Measurements from ENCODE around the gene CHD1L. TPM values are rescaled to one million over a fixed set of nuclear protein-coding genes. Genes with fewer than 3 reads are reported as not detected.

The CHD1L gene
- total and polyA plus RNA-seq, 7 donors: 4.8 to 20.5 (median 15.9) TPM

DNA sequence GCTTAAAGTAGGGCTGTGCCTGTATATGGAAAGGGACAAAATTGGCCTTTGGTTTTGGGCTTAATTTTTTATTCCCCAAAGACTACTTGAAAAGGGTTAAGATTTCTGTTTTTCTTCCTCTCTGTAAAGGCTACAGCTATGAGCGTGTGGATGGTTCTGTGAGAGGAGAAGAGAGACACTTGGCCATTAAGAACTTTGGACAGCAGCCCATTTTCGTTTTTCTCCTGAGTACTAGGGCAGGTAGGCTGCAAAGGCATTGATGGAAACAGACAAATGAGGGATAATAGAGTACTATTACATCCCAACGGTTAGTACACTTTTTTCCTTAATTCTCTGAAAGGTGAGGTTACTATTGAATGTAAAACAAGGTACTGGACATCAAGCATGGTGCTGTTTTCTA lies 29.6 kb downstream of the CHD1L start:
- TF ChIP-seq, protein P1, sequence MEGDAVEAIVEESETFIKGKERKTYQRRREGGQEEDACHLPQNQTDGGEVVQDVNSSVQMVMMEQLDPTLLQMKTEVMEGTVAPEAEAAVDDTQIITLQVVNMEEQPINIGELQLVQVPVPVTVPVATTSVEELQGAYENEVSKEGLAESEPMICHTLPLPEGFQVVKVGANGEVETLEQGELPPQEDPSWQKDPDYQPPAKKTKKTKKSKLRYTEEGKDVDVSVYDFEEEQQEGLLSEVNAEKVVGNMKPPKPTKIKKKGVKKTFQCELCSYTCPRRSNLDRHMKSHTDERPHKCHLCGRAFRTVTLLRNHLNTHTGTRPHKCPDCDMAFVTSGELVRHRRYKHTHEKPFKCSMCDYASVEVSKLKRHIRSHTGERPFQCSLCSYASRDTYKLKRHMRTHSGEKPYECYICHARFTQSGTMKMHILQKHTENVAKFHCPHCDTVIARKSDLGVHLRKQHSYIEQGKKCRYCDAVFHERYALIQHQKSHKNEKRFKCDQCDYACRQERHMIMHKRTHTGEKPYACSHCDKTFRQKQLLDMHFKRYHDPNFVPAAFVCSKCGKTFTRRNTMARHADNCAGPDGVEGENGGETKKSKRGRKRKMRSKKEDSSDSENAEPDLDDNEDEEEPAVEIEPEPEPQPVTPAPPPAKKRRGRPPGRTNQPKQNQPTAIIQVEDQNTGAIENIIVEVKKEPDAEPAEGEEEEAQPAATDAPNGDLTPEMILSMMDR (IDR thresholded peaks at IDR 0.05): no peak
- intact Hi-C loops (cut with DNase I): loop anchor here in 1 of 2 donors (10.0 kb wide), 2 partner anchors 373 to 623 kb away; no protein-coding TSS in a partner anchor
- Histone ChIP-seq H3K4me3 (no peak overlapping the region), H3K27me3 (ENCODE audit: insufficient read depth in 3 of 3, low read length in 2 of 3) (no peaks in the 10 kb centered on the region), H3K27ac (no peak overlapping the region), H3K36me3 (ENCODE audit: insufficient read depth in 1 of 2, low read depth in 1 of 2) (peaks cover 10 to 84% of the 10 kb centered on the region in 2 donors), H3K9me3 (no peaks in the 10 kb centered on the region), H3K4me1 (peaks cover 4% of the 10 kb centered on the region)
- no peak for DNase-seq
- 57 to 67% (median 67%) methylated on average over 3 of the region's 3 CpGs for WGBS, 3 donors
- no peak for ATAC-seq

DNA sequence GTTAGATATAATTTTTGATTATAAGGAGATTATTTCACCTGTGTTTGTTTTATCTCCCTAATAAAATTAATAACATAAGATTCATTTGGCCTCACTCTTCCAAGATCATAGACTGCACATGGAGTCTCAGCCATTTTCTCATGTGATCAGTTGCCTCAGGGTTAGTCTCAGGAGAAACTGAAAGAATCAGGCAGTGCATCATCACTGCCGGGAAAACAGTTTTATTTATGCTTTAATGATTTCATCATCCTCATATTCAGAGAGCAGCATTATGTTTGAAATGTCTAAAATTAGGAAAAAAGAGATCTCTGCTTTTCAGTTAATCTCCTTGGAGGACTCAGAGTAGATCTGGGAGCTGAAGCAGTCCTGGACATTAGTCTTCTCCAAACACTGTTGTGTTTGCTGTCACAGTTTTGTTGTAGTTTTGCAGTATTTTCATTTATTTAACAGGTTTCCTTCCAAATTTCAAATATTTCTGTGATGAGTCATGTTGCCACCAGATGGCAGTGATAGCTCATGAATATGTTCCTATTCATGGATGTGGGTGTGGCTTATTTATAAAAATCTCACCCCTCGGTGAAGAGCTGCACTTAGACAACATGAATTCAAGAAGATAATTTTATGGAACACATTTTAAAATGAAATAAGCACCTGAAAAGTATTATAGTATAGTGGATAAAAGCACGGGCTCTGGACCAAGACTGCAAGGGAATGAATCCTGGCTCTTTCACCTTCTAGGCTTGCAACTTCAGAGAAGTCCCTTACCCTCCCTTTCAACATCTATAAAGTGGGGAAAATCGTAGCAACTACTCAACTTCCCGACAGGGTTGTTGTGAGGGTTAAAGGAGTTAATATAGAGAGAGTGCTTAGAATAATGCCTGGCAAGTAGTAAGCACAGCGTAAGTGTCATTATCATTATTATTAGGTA lies 31.2 kb downstream of the CHD1L start:
- intact Hi-C loops (cut with DNase I): loop anchor here in 1 of 2 donors (10.0 kb wide), 2 partner anchors 371 to 621 kb away; no protein-coding TSS in a partner anchor
- no peaks in the 10 kb centered on the region for H3K27me3 ChIP-seq (ENCODE audit: insufficient read depth in 3 of 3, low read length in 2 of 3)
- ATAC-seq (peak; percentile 62 to 88 (median 76)), DNase-seq (no peak)
- no peaks in the 10 kb centered on the region for H3K9me3 ChIP-seq
- peaks cover 4% of the 10 kb centered on the region for H3K4me1 ChIP-seq
- peaks cover 13 to 82% of the 10 kb centered on the region in 2 donors for H3K36me3 ChIP-seq (ENCODE audit: insufficient read depth in 1 of 2, low read depth in 1 of 2)
- no peak overlapping the region for H3K4me3 ChIP-seq
- peak overlapping the region; percentile 34 for H3K27ac ChIP-seq
- TF ChIP-seq, protein P1 (IDR thresholded peaks at IDR 0.05): peak; percentile 47
- WGBS, 3 donors: 30 to 41% (median 33%) methylated on average over 6 of the region's 6 CpGs

DNA sequence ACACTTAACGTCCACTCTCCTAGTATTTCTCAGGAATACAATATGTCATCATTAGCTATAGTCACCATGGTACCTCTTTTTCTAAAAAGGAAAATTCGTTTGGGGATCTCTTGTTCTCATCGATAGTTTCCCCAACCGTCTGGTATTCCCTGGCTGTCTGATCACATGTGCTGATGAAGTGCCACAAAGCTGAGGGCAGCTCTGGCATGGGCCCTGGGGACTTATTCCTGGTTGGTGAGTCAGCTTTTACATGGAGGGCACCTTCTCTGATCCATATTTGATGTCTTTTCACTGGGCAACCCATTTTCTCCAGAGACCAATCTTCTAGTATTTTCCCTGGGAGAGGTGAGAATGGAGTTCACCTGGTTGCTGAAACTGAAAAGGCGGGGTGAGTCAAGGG lies 39.5 kb downstream of the CHD1L start:
- intact Hi-C loops (cut with DNase I): no loop called here
- H3K27me3 ChIP-seq (ENCODE audit: insufficient read depth in 3 of 3, low read length in 2 of 3): no peaks in the 10 kb centered on the region
- H3K9me3 ChIP-seq: no peaks in the 10 kb centered on the region
- H3K4me1 ChIP-seq: no peaks in the 10 kb centered on the region
- peaks cover 12 to 97% of the 10 kb centered on the region in 2 donors for H3K36me3 ChIP-seq (ENCODE audit: insufficient read depth in 1 of 2, low read depth in 1 of 2)
- TF ChIP-seq, protein P1 (IDR thresholded peaks at IDR 0.05): no peak
- H3K27ac ChIP-seq: no peak overlapping the region
- H3K4me3 ChIP-seq: no peak overlapping the region
- DNase-seq (no peak), ATAC-seq (peak in 2 of 4 donors; percentile 57 to 61)
- WGBS, 3 donors: 90 to 96% (median 91%) methylated on average over 5 of the region's 5 CpGs

DNA sequence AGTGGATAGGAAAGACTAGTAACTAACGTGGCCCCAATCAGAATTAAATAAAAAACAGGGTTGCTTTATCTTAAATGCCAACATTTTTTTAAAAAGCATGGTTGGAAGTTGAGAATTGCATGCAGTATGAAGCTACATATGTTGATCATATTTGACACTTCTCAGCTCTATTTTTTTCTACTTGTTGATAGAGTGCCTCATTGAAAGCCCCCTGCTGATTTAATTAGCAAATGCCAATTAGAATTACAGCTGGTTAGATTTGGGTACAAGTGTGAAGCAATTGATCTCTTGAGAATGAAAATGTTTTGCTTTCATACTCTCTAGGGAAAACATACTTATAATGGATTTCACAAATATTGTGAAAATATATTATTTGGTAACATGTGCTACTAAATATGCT lies 40.5 kb downstream of the CHD1L start:
- Histone ChIP-seq H3K4me1 (no peaks in the 10 kb centered on the region), H3K27me3 (ENCODE audit: insufficient read depth in 3 of 3, low read length in 2 of 3) (no peaks in the 10 kb centered on the region), H3K27ac (no peak overlapping the region), H3K9me3 (no peaks in the 10 kb centered on the region), H3K36me3 (ENCODE audit: insufficient read depth in 1 of 2, low read depth in 1 of 2) (peaks cover 7 to 97% of the 10 kb centered on the region in 2 donors), H3K4me3 (no peak overlapping the region)
- intact Hi-C loops (cut with DNase I): no loop called here
- TF ChIP-seq, protein P1 (IDR thresholded peaks at IDR 0.05): no peak
- no peak for ATAC-seq
- DNase-seq: no peak
- 67 to 81% (median 68%) methylated on average over 1 of the region's 1 CpG for WGBS, 3 donors
